GM21447 (cell line): ENCODE measurements around the gene HEY2.

Source experiments
- ATAC-seq: cut with Tn5 transposase; IDR thresholded peaks from one replicate; pipeline ENCODE4 v1.9.1; 2021; ENCODE audit not compliant: unreplicated experiment

The HEY2 gene

GRCh38 chr6:125742464-125743120 lies 6.8 kb upstream of the HEY2 start:
- no peak for ATAC-seq

- ATAC-seq, result no peak
These were observed 5.8 kb upstream of the HEY2 start for GRCh38 chr6:125743604-125744003.

GRCh38 chr6:125745281-125746018 lies 4.0 kb upstream of the HEY2 start:
- ATAC-seq, result no peak

GRCh38 chr6:125746019-125746414 lies 3.4 kb upstream of the HEY2 start:
- no peak for ATAC-seq

GRCh38 chr6:125746731-125747588 lies 2.5 kb upstream of the HEY2 start:
- peak; percentile 68 for ATAC-seq

- ATAC-seq, result no peak
These were observed 1.6 kb upstream of the HEY2 start for GRCh38 chr6:125747589-125748405.

DNA sequence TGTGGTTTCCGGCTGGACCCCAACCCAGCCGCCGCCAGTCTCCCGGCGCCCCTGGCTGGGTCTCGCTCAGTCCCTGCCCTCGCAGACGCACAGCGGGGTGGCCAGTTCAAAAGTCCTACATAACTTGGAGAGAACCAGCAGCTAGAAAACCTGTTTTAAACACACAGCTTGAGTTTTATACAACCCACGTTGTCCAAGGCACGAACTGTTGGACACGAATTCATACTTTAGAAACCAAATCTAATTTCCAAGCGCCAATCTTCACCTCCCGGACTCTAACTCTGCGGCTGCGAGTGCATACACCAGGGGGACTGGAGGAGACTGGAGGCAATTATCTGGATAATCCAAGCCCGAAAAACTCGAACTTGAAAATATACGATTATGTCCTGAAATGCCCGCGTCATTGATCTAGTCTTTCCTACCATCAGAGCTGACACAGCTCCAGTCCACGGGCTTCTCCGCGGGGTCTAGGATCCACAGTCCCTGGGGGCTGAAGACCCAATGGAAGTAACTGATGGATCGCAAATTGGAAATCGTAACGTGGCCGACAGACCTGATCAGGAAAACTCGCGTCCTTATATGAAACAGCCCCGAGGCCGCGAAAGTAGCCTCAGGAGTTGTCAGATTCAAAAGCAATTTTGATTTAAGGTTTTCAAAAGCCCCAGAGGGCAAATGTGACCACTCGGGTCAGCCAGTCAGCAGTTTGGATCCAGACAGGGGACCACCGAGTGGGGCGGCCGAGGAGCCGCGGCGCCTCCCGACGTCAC lies 843 bp upstream of the HEY2 start:
- ATAC-seq, result no peak

GRCh38 chr6:125749865-125750691 lies 646 bp downstream of the HEY2 start:
- no peak for ATAC-seq

GRCh38 chr6:125750692-125751333 lies 1.4 kb downstream of the HEY2 start:
- ATAC-seq, result no peak

DNA sequence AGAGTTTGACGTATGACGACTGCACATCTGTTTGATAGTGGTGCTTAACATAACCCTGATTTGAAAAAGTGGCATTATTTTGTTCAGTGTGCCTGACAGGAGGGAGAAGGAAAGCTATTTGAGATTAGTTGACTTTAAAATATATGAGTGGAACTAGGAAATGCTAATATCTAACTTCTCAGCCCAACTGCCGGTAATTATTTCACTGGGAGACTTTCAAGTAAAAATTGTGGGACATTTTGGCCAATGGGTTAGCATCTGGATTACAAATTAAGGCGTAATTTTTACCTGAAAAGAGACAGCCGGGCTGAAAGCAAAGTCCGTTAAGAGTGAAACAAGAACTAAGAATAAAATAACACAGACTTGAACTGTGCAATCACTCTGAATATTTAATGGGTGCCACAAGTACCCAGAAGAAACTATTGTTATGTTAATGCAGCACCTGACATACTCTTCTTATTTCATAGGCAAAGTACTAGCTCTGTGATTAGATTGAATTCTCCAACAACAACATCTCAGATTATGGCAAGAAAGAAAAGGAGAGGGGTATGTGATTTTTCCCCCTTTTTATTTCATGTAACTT lies 2.0 kb downstream of the HEY2 start:
- no peak for ATAC-seq

GRCh38 chr6:125752773-125753172 lies 3.3 kb downstream of the HEY2 start:
- no peak for ATAC-seq

- ATAC-seq, result no peak
These were observed 3.9 kb downstream of the HEY2 start for GRCh38 chr6:125753218-125753936.

- ATAC-seq, result no peak
These were observed 4.5 kb downstream of the HEY2 start for GRCh38 chr6:125753937-125754259.

DNA sequence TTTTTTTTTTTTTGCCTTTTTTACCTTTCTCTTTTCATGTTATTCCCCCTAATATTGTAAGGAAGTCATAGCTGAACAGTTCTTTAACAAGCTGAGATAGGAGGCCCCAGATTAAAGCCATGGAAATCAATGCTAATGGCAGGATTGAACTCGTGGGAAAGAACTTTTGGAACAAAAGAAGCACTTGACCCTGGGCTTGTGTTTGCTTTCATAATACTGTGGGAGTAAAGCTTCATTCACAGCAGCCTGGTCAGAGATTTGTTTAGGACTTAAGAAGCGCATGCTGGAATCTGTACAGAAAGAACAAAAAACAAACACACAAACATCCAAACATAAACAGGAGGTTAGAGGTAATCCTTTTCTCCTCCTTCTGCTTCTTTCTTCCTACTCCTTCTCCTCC lies 5.1 kb downstream of the HEY2 start:
- no peak for ATAC-seq

GRCh38 chr6:125759184-125759902 lies 9.9 kb downstream of the HEY2 start:
- ATAC-seq, result no peak

DNA sequence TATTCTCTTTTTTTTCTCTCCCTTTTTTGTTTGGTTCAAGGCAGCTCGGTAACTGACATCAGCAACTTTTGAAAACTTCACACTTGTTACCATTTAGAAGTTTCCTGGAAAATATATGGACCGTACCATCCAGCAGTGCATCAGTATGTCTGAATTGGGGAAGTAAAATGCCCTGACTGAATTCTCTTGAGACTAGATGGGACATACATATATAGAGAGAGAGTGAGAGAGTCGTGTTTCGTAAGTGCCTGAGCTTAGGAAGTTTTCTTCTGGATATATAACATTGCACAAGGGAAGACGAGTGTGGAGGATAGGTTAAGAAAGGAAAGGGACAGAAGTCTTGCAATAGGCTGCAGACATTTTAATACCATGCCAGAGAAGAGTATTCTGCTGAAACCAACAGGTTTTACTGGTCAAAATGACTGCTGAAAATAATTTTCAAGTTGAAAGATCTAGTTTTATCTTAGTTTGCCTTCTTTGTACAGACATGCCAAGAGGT lies 10.6 kb downstream of the HEY2 start:
- no peak for ATAC-seq

GRCh38 chr6:125764121-125764671 lies 14.8 kb downstream of the HEY2 start:
- no peak for ATAC-seq
